ENCODE data around the gene PNPLA3. TPM values are rescaled to one million over a fixed set of nuclear protein-coding genes. Genes with fewer than 3 reads are reported as not detected.

PNPLA3 gene
- total RNA-seq, 1 donor from 2014 or later = 6.9 TPM

- TF ChIP-seq CTCF (IDR thresholded peaks at IDR 0.05) = no peak
Observed at GRCh38 chr22:43991316-43992020, 67.9 kb downstream of the PNPLA3 start.

GRCh38 chr22:43992331-43992821 is 68.8 kb downstream of the PNPLA3 start:
- no peak for TF ChIP-seq CTCF (IDR thresholded peaks at IDR 0.05)
- no peak for ATAC-seq
- intact Hi-C loops (cut with DNase I) = no loop called here
- Histone ChIP-seq H3K4me3 (no peak overlapping the region), H3K4me1 (peaks cover 19% of the 10 kb centered on the region), H3K9me3 (no peaks in the 10 kb centered on the region), H3K36me3 (peaks cover 99% of the 10 kb centered on the region), H3K27ac (no peak overlapping the region), H3K27me3 (ENCODE audit: low read depth) (no peaks in the 10 kb centered on the region)
- peak; percentile 45 for DNase-seq

More at GRCh38 chr22:43991316-43992020, 67.9 kb downstream of the PNPLA3 start:
- Histone ChIP-seq H3K27me3 (ENCODE audit: low read depth) (no peaks in the 10 kb centered on the region), H3K9me3 (no peaks in the 10 kb centered on the region), H3K27ac (no peak overlapping the region), H3K4me3 (no peak overlapping the region), H3K4me1 (peaks cover 17% of the 10 kb centered on the region), H3K36me3 (peaks cover 99% of the 10 kb centered on the region)
- DNase-seq = no peak
- no peak for ATAC-seq
- intact Hi-C loops (cut with DNase I) = no loop called here

GRCh38 chr22:43993072-43993760 is 69.6 kb downstream of the PNPLA3 start:
- Histone ChIP-seq H3K4me1 (peaks cover 19% of the 10 kb centered on the region), H3K9me3 (no peaks in the 10 kb centered on the region), H3K27me3 (ENCODE audit: low read depth) (no peaks in the 10 kb centered on the region), H3K27ac (no peak overlapping the region), H3K36me3 (peaks cover 95% of the 10 kb centered on the region), H3K4me3 (no peak overlapping the region)
- intact Hi-C loops (cut with DNase I) = no loop called here
- ATAC-seq = peak; percentile 79 to 80
- peak; percentile 95 for TF ChIP-seq CTCF (IDR thresholded peaks at IDR 0.05)
- peak; percentile 52 for DNase-seq

GRCh38 chr22:43994006-43994405 is 70.4 kb downstream of the PNPLA3 start:
- ATAC-seq (no peak), DNase-seq (peak; percentile 32)
- intact Hi-C loops (cut with DNase I) = no loop called here
- Histone ChIP-seq H3K4me3 (no peak overlapping the region), H3K27ac (no peak overlapping the region), H3K9me3 (no peaks in the 10 kb centered on the region), H3K36me3 (peaks cover 95% of the 10 kb centered on the region), H3K27me3 (ENCODE audit: low read depth) (no peaks in the 10 kb centered on the region), H3K4me1 (peaks cover 19% of the 10 kb centered on the region)
- TF ChIP-seq CTCF (IDR thresholded peaks at IDR 0.05) = no peak

- DNase-seq = peak; percentile 30
- peaks cover 95% of the 10 kb centered on the region for H3K36me3 ChIP-seq
- intact Hi-C loops (cut with DNase I) = no loop called here
- no peaks in the 10 kb centered on the region for H3K27me3 ChIP-seq (ENCODE audit: low read depth)
- H3K9me3 ChIP-seq = no peaks in the 10 kb centered on the region
- TF ChIP-seq CTCF (IDR thresholded peaks at IDR 0.05) = no peak
- no peak overlapping the region for H3K27ac ChIP-seq
- peaks cover 19% of the 10 kb centered on the region for H3K4me1 ChIP-seq
- no peak for ATAC-seq
- H3K4me3 ChIP-seq = no peak overlapping the region
Observed at GRCh38 chr22:43994416-43994815, 70.8 kb downstream of the PNPLA3 start.

Data from lower lobe of right lung (tissue), 2 donors.